GM12891 (cell line): Measurements from ENCODE around the gene CNN3.

Source experiments
- PAX5 ChIP-seq: IDR thresholded peaks from 2 replicates; pipeline ENCODE4 v1.6.1; 2011; ENCODE audit warnings: low read length, moderate library complexity, mild to moderate bottlenecking; ENCODE audit not compliant: insufficient read depth, severe bottlenecking
- POLR2A ChIP-seq: IDR thresholded peaks from 2 replicates; pipeline ENCODE4 v1.6.1; 2011; ENCODE audit warnings: low read depth, low read length, control low read depth
- POLR2AphosphoS5 ChIP-seq: IDR thresholded peaks from 2 replicates; pipeline ENCODE4 v1.6.1; 2011; ENCODE audit warnings: low read depth, low read length, control low read depth
- POU2F2 ChIP-seq: IDR thresholded peaks from 2 replicates; pipeline ENCODE4 v1.6.1; 2011; ENCODE audit warnings: low read depth, mild to moderate bottlenecking, control low read depth, low read length, moderate library complexity
- SPI1 ChIP-seq: IDR thresholded peaks from 2 replicates; pipeline ENCODE4 v1.6.1; 2011; ENCODE audit warnings: low read depth, low read length, control low read depth
- TAF1 ChIP-seq: IDR thresholded peaks from 2 replicates; pipeline ENCODE4 v1.6.1; 2011; ENCODE audit warnings: low read depth, low read length, control low read depth

DNA sequence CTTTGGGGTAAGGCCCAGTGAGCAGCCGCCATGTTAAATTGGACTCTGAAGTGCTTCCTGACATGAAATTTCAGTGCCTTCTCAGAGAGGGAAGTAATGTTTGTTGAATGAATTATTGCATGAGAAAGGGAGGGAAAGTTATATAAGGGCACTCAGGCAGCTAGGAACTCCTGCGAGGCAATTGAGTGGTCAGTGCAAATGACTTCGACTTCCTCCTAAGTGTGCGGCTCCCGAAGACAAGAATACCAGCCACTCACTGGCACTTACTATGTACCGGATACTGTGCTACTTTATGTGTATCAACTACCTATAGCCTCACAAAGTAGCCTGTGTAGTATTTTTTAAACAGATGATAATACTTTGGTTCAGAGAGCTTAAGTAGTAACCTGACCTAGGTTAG lies 52.5 kb downstream of the CNN3 start:
- TF ChIP-seq POLR2A = no peak
- TF ChIP-seq POLR2AphosphoS5 = no peak
- no peak for TF ChIP-seq PAX5
- TF ChIP-seq POU2F2 = no peak
- no peak for TF ChIP-seq TAF1
- no peak for TF ChIP-seq SPI1
